ENCODE results near the gene EPS8.

DNA sequence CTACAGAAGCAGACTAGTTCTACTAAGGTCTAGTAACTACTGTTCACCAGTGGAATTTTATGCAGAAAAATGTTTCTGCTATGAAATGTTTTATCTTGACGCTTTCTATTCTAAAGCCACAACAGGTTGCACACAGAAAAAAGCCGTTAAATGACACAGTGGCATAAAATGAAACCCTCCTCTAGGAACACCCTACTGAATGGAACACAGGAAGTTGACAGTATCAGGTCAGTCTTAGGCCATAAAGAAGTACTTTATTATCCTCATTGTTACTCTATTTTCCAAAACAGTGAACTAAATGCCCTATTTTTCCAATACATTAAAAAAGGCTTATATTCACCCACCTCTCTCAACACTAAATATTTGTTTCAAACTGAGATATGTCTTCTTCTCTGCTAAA lies 21.9 kb downstream of the EPS8 start:
- no peak for TF ChIP-seq CTCF (IDR thresholded peaks at IDR 0.05)
- TF ChIP-seq POLR2A (IDR thresholded peaks at IDR 0.05) = no peak
